Erythroblast (primary cell): ENCODE results near the gene SLC6A14.

ENCODE experiments used
- DNase-seq, 2 experiments: peaks; one replicate each; lab custom pipeline; 2025; lab: John Stamatoyannopoulos, UW
- GATA1 ChIP-seq: IDR thresholded peaks from 2 replicates; pipeline ENCODE4 v1.6.1; 2011; ENCODE audit warnings: low read depth, mild to moderate bottlenecking, control low read depth, low read length, moderate library complexity
- POLR2A ChIP-seq: IDR thresholded peaks from 2 replicates; pipeline ENCODE4 v1.6.1; 2011; ENCODE audit warnings: mild to moderate bottlenecking, low read length

The SLC6A14 gene

DNA sequence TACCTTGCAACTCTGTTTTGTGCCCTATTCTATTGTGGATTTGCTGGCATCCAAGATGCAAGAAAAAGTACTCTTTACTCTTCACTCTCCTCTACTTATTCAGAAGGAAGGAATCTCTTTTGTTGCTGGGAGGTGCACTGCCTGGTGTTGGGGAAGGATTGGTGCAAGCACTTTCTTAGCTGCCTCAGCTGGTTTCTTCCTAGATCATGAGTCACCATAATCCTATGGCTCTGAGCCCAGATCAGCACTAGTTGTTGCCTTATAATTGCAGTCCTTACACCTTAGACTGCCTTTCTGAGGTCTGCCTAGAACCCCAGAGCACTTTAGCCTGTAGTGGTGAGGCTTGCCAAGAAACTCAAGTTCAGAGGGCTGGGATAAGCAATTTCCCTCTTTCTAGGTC lies 63.4 kb downstream of the SLC6A14 start:
- DNase-seq, result no peak
- no peak for TF ChIP-seq POLR2A
- no peak for TF ChIP-seq GATA1
